H9 (cell line): Measurements from ENCODE around the gene DUT. TPM values are rescaled to one million over a fixed set of nuclear protein-coding genes. Genes with fewer than 3 reads are reported as not detected.

Experiments
- DNase-seq: peaks from one replicate; pipeline ENCODE4 v3.0.0-alpha.2; 2017
- H2AFZ ChIP-seq: one replicate; pipeline ENCODE4 v1.6.1; 2013; ENCODE audit warnings: mild to moderate bottlenecking, low read length, control low read depth, moderate library complexity
- H2AK5ac ChIP-seq: 2 replicates; pipeline ENCODE4 v1.6.1; 2013; ENCODE audit warnings: low read length, control low read depth, mixed read lengths; ENCODE audit not compliant: insufficient read length
- H2BK120ac ChIP-seq: one replicate; pipeline ENCODE4 v1.6.1; 2013; ENCODE audit warnings: low read depth, mild to moderate bottlenecking, low read length, control low read depth, inconsistent platforms; ENCODE audit not compliant: poor library complexity, severe bottlenecking
- H2BK12ac ChIP-seq: 2 replicates; pipeline ENCODE4 v1.6.1; 2013; ENCODE audit warnings: low read length, control low read depth, mixed read lengths, low read depth; ENCODE audit not compliant: insufficient read length
- H2BK15ac ChIP-seq: 2 replicates; pipeline ENCODE4 v1.6.1; 2013; ENCODE audit warnings: low read depth, low read length, control low read depth
- H2BK20ac ChIP-seq: one replicate; pipeline ENCODE4 v1.6.1; 2013; ENCODE audit warnings: low read depth, mild to moderate bottlenecking, low read length, control low read depth, inconsistent platforms; ENCODE audit not compliant: poor library complexity, severe bottlenecking
- H2BK5ac ChIP-seq: 2 replicates; pipeline ENCODE4 v1.6.1; 2013; ENCODE audit warnings: low read length, control low read depth, mixed read lengths; ENCODE audit not compliant: insufficient read length
- H3K14ac ChIP-seq: 2 replicates; pipeline ENCODE4 v1.6.1; 2013; ENCODE audit warnings: low read length, control low read depth; ENCODE audit not compliant: insufficient read depth
- H3K18ac ChIP-seq: 2 replicates; pipeline ENCODE4 v1.6.1; 2013; ENCODE audit warnings: low read depth, mild to moderate bottlenecking, mixed read lengths, low read length, control low read depth; ENCODE audit not compliant: insufficient read length
- H3K23ac ChIP-seq: 2 replicates; pipeline ENCODE4 v1.6.1; 2013; ENCODE audit warnings: low read length, control low read depth, mixed read lengths, low read depth; ENCODE audit not compliant: insufficient read length
- H3K23me2 ChIP-seq: 2 replicates; pipeline ENCODE4 v1.6.1; 2013; ENCODE audit warnings: low read depth, mild to moderate bottlenecking, mixed read lengths, low read length, control low read depth; ENCODE audit not compliant: insufficient read length, poor library complexity, severe bottlenecking
- H3K27ac ChIP-seq: 2 replicates; pipeline ENCODE4 v1.5.1; 2013; ENCODE audit warnings: low read length, control low read depth, mixed read lengths, low read depth; ENCODE audit not compliant: insufficient read length
- H3K27me3 ChIP-seq: 2 replicates; pipeline ENCODE4 v1.6.1; 2013; ENCODE audit warnings: low read length, control low read depth, inconsistent platforms; ENCODE audit not compliant: insufficient read depth
- H3K4ac ChIP-seq: 2 replicates; pipeline ENCODE4 v1.6.1; 2013; ENCODE audit warnings: low read depth, mild to moderate bottlenecking, control low read depth, inconsistent platforms, low read length, moderate library complexity
- H3K4me1 ChIP-seq: 2 replicates; pipeline ENCODE4 v1.6.1; 2013; ENCODE audit warnings: low read length, control low read depth, inconsistent platforms; ENCODE audit not compliant: insufficient read depth
- H3K4me2 ChIP-seq: 2 replicates; pipeline ENCODE4 v1.6.1; 2013; ENCODE audit warnings: low read length, control low read depth, mixed read lengths; ENCODE audit not compliant: insufficient read length, insufficient read depth
- H3K56ac ChIP-seq: 2 replicates; pipeline ENCODE4 v1.6.1; 2013; ENCODE audit warnings: low read depth, mild to moderate bottlenecking, mixed read lengths, low read length, control low read depth; ENCODE audit not compliant: insufficient read length
- H3K79me1 ChIP-seq: 2 replicates; pipeline ENCODE4 v1.6.1; 2013; ENCODE audit warnings: low read depth, mild to moderate bottlenecking, moderate library complexity, low read length, control low read depth, inconsistent platforms; ENCODE audit not compliant: insufficient read depth, poor library complexity, severe bottlenecking
- H3K79me2 ChIP-seq: 2 replicates; pipeline ENCODE4 v1.6.1; 2013; ENCODE audit warnings: low read length, control low read depth, inconsistent platforms; ENCODE audit not compliant: insufficient read depth
- H3K9ac ChIP-seq: 2 replicates; pipeline ENCODE4 v1.6.1; 2013; ENCODE audit warnings: low read length, control low read depth, mixed read lengths; ENCODE audit not compliant: insufficient read length; ENCODE audit errors: extremely low read depth
- H3K9me3 ChIP-seq: one replicate; pipeline ENCODE4 v1.6.1; 2013; ENCODE audit warnings: low read depth, low read length, inconsistent platforms; ENCODE audit not compliant: control insufficient read depth
- H3T11ph ChIP-seq: one replicate; pipeline ENCODE4 v1.6.1; 2013; ENCODE audit warnings: mild to moderate bottlenecking, low read length, control low read depth, inconsistent platforms
- H4K20me1 ChIP-seq: one replicate; pipeline ENCODE4 v1.6.1; 2013; ENCODE audit not compliant: control insufficient read depth, insufficient read length, insufficient read depth
- H4K5ac ChIP-seq: 2 replicates; pipeline ENCODE4 v1.6.1; 2013; ENCODE audit warnings: low read depth, mild to moderate bottlenecking, mixed read lengths, low read length, control low read depth; ENCODE audit not compliant: insufficient read length
- H4K8ac ChIP-seq: replicated peaks from 2 replicates; pipeline ENCODE4 v1.6.1; 2013; ENCODE audit warnings: low read length, control low read depth, mixed read lengths, low read depth; ENCODE audit not compliant: insufficient read length
- H4K91ac ChIP-seq: 2 replicates; pipeline ENCODE4 v1.6.1; 2013; ENCODE audit warnings: low read depth, mild to moderate bottlenecking, moderate library complexity, mixed read lengths, low read length, control low read depth; ENCODE audit not compliant: insufficient read length
- H3K27ac Mint-ChIP-seq, 3 experiments: 2 replicates in 2 of 3; 3 replicates in 1 of 3; pipeline ENCODE4 v1.8.0; 2020 to 2021; ENCODE audit warnings: mixed read lengths in 3 of 3, mild to moderate bottlenecking in 1 of 3, moderate library complexity in 1 of 3
- H3K27me3 Mint-ChIP-seq: 2 replicates; pipeline ENCODE4 v1.8.0; 2021; ENCODE audit warnings: low read depth, mild to moderate bottlenecking, moderate library complexity, mixed read lengths
- H3K36me3 Mint-ChIP-seq, 3 experiments: 2 replicates in 2 of 3; 3 replicates in 1 of 3; pipeline ENCODE4 v1.8.0; 2020 to 2021; ENCODE audit warnings: low read depth in 3 of 3, mixed read lengths in 3 of 3; ENCODE audit not compliant: insufficient read depth in 1 of 3
- H3K4me1 Mint-ChIP-seq, 2 experiments: 2 replicates each; pipeline ENCODE4 v1.8.0; 2020; ENCODE audit warnings: mixed read lengths in 2 of 2
- H3K4me3 Mint-ChIP-seq, 2 experiments: 2 replicates in 1 of 2; 3 replicates in 1 of 2; pipeline ENCODE4 v1.8.0; 2020 to 2021; ENCODE audit warnings: mild to moderate bottlenecking in 2 of 2, mixed read lengths in 2 of 2, moderate library complexity in 1 of 2
- H3K9me3 Mint-ChIP-seq, 2 experiments: 2 replicates in 1 of 2; 3 replicates in 1 of 2; pipeline ENCODE4 v1.8.0; 2020; ENCODE audit warnings: mild to moderate bottlenecking in 2 of 2, mixed read lengths in 2 of 2, moderate library complexity in 1 of 2
- WGBS: extraction: QIAGEN DNeasy Blood & Tissue Kit; methylation state at CpG from one replicate; pipeline ENCODE4 v1.1.7; 2013; ENCODE audit warnings: missing lambda C conversion rate, low lambda C conversion rate, mixed read lengths; ENCODE audit not compliant: insufficient read length; ENCODE audit errors: extremely low coverage; 5-methylcytosine and 5-hydroxymethylcytosine counted together
- total RNA-seq: library from RNA; stranded (reverse); gene quantifications from 2 replicates; pipeline ENCODE4 v1.2.1, GENCODE V29; 2021
- TF ChIP-seq, protein P1 (sequence below): fragments of 200-600 bp; sonication (generic); conservative IDR thresholded peaks from 3 replicates; pipeline ENCODE4 v1.8.0; 2021; ENCODE audit warnings: antibody characterized with exemption, mild to moderate bottlenecking

The DUT gene
- total RNA-seq, 1 experiment from 2014 or later = 137 TPM

DNA sequence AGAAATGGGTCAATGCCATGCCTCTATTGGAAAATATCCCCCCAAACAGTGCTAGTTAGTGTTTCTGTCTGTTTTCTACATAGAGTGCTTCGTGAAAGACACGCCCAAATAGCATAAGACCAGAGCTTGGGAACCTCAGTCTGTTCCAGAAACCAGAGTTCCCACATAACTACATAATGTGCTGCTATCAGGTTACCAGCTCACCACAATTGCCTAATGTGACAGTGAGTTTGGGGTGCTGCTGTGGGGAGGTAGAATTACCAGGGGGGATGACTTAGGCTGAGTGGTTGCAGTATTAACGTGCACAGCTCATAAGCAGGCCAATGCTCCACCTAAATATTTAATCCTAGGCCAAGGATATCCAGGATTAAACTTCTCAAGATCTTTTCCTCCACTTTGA, 39.2 kb downstream of the DUT start:
- Histone ChIP-seq H3K18ac (no peak overlapping the region), H3K23ac (no peak overlapping the region), H3K27ac (no peak overlapping the region), H3K79me2 (no peaks in the 10 kb centered on the region), H4K5ac (no peak overlapping the region), H4K91ac (no peak overlapping the region), H3K23me2 (no peaks in the 10 kb centered on the region), H4K20me1 (no peaks in the 10 kb centered on the region), H3K4ac (no peak overlapping the region), H2BK5ac (no peak overlapping the region), H3K79me1 (no peaks in the 10 kb centered on the region), H3K9ac (no peak overlapping the region), H2BK12ac (no peak overlapping the region), H4K8ac (no peak overlapping the region), H2BK120ac (no peak overlapping the region), H2AFZ (no peak overlapping the region), H2AK5ac (no peak overlapping the region), H3K56ac (no peak overlapping the region), H3T11ph (no peak overlapping the region), H2BK15ac (no peak overlapping the region), H3K4me2 (no peak overlapping the region), H2BK20ac (no peak overlapping the region), H3K9me3 (no peaks in the 10 kb centered on the region), H3K14ac (no peak overlapping the region), H3K27me3 (no peaks in the 10 kb centered on the region; the same call in 1 of the 2 replicates), H3K4me1 (no peaks in the 10 kb centered on the region)
- Mint-ChIP-seq H3K4me3 (no peak overlapping the region), H3K36me3 (no peaks in the 10 kb centered on the region), H3K27me3 (peaks cover 4% of the 10 kb centered on the region), H3K4me1 (no peaks in the 10 kb centered on the region), H3K27ac (no peak overlapping the region), H3K9me3 (peaks cover under 1% of the 10 kb centered on the region in 2 experiments; a peak in 2 of 5 replicates)
- WGBS = no CpG with 5 or more reads among the region's 3 CpGs
- TF ChIP-seq, protein P1, sequence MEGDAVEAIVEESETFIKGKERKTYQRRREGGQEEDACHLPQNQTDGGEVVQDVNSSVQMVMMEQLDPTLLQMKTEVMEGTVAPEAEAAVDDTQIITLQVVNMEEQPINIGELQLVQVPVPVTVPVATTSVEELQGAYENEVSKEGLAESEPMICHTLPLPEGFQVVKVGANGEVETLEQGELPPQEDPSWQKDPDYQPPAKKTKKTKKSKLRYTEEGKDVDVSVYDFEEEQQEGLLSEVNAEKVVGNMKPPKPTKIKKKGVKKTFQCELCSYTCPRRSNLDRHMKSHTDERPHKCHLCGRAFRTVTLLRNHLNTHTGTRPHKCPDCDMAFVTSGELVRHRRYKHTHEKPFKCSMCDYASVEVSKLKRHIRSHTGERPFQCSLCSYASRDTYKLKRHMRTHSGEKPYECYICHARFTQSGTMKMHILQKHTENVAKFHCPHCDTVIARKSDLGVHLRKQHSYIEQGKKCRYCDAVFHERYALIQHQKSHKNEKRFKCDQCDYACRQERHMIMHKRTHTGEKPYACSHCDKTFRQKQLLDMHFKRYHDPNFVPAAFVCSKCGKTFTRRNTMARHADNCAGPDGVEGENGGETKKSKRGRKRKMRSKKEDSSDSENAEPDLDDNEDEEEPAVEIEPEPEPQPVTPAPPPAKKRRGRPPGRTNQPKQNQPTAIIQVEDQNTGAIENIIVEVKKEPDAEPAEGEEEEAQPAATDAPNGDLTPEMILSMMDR = no peak
- no peak for DNase-seq
